ENCODE measurements around the gene CUL9. TPM values are rescaled to one million over a fixed set of nuclear protein-coding genes. Genes with fewer than 3 reads are reported as not detected.

The CUL9 gene
- total and polyA plus RNA-seq, 8 donors = 11.3 to 99.3 (median 15.1) TPM

DNA sequence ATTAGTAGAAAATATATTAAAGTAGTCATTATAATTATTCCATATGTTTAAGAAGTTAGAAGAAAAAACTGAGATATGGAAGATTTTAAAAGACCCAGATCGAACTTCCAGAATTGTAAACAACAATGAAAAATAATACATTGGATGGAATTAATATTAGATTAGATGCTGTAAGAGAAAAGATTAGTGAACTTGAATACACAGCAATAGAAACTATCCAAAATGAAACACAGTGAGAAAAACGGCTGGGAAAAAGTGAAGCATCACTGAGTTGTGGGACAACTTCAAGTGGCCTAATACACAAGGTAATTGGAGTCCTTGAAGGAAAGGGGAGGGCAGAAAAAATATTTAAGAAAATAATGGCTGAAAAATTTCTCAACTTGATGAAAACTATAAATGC, 57.1 kb downstream of the CUL9 start:
- H3K4me1 ChIP-seq = no peaks in the 10 kb centered on the region
- intact Hi-C loops (cut with DNase I) = no loop called here
- DNase-seq = no peak
- no peak overlapping the region for H3K27ac ChIP-seq
- no peak overlapping the region for H3K4me3 ChIP-seq
- no peaks in the 10 kb centered on the region for H3K9me3 ChIP-seq
- no peak for ATAC-seq
- H3K36me3 ChIP-seq = no peaks in the 10 kb centered on the region
- no peak for FAIRE-seq
- WGBS, 2 donors = 54 to 60% methylated on average over 2 of the region's 2 CpGs
- TF ChIP-seq, protein P1, sequence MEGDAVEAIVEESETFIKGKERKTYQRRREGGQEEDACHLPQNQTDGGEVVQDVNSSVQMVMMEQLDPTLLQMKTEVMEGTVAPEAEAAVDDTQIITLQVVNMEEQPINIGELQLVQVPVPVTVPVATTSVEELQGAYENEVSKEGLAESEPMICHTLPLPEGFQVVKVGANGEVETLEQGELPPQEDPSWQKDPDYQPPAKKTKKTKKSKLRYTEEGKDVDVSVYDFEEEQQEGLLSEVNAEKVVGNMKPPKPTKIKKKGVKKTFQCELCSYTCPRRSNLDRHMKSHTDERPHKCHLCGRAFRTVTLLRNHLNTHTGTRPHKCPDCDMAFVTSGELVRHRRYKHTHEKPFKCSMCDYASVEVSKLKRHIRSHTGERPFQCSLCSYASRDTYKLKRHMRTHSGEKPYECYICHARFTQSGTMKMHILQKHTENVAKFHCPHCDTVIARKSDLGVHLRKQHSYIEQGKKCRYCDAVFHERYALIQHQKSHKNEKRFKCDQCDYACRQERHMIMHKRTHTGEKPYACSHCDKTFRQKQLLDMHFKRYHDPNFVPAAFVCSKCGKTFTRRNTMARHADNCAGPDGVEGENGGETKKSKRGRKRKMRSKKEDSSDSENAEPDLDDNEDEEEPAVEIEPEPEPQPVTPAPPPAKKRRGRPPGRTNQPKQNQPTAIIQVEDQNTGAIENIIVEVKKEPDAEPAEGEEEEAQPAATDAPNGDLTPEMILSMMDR (IDR thresholded peaks at IDR 0.05) = no peak
- H3K27me3 ChIP-seq = peaks cover 0 to 6% (median 0%) of the 10 kb centered on the region in 4 donors

DNA sequence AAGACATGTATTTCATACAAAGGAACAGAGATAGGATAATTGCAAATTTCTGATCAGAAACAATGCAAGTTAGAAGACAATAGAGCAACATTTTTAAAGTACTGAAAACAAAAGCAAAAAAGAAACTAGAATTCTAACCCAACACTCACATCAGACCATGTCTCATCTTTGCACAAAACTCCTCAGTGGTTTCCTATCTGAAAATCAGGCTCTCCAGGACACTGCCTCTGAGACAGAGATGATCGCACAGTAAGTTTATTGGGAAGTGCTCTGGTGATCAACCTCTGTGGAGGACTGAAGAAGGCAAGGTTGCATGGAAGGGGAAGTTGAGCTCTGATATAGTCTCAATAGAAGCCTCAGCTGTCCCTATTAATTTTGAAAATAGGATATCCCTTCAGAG, 59.0 kb downstream of the CUL9 start:
- Histone ChIP-seq H3K9me3 (no peaks in the 10 kb centered on the region), H3K4me3 (no peak overlapping the region), H3K36me3 (no peaks in the 10 kb centered on the region), H3K4me1 (no peaks in the 10 kb centered on the region), H3K27ac (no peak overlapping the region), H3K27me3 (peaks cover 0 to 6% (median 0%) of the 10 kb centered on the region in 4 donors)
- FAIRE-seq (no peak), DNase-seq (no peak), ATAC-seq (no peak)
- TF ChIP-seq, protein P1 (IDR thresholded peaks at IDR 0.05) = no peak
- 93 to 95% methylated on average over 1 of the region's 1 CpG for WGBS, 2 donors
- intact Hi-C loops (cut with DNase I) = no loop called here

DNA sequence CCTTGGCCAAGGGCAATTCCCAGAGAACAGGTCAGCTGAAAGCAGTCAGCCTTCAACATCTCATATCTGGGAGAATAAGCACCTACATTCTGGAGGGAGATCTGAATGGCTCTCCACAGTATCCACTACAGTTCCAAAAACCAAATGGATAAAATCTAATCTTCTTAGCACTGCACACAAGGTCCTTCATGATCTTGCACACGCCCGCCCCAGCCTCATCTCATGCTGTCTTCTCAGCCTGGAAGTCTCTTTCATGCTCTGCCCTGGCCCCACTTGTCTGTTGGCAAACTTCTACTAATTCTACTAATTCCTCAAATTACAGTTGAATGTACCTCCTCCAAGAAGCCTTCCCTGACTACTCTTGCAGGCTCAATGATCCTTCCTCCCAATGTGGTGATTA, 59.5 kb downstream of the CUL9 start:
- Histone ChIP-seq H3K27me3 (peaks cover 0 to 6% (median 0%) of the 10 kb centered on the region in 4 donors), H3K36me3 (no peaks in the 10 kb centered on the region), H3K4me3 (no peak overlapping the region), H3K27ac (no peak overlapping the region), H3K9me3 (no peaks in the 10 kb centered on the region), H3K4me1 (no peaks in the 10 kb centered on the region)
- TF ChIP-seq, protein P1 (IDR thresholded peaks at IDR 0.05) = no peak
- 83 to 87% methylated on average over 2 of the region's 2 CpGs for WGBS, 2 donors
- DNase-seq = no peak
- intact Hi-C loops (cut with DNase I) = no loop called here
- FAIRE-seq = no peak
- ATAC-seq = no peak

DNA sequence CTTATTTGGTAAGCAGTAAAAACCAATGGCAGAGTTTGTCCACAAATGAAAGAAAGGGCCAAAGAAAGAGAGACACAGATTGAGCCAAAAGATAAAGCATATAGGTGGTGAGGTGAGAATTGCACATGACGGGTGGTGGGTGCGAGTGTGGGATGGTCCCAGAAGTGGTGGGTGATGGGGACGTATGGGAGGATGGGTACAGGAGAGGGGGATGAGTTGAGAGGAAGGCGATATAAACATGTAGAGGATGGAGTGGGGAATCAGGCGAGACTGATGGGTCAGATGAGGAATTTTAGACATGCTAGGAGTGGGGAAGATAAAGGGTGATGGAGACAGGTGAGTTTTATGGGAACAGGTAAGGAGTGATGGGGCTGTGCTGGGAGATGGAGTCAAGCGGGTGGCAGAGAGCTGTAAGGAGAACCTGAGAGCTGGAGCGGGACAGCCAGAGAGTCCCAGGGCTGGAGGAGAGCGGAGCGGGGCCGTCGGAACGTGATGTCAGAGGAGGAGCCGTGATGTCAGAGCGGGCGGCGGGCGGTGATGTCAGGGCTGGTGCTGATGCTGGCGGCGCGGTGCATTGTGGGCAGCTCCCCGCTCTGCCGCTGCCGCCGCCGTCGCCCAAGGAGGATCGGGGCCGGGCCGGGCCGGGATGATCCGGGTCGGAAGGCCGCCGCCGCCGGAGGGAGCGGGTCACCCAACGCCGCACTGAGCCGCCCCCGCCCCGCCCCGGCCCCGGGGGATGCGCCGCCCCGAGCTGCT, 61.1 kb downstream of the CUL9 start, which contains the start of gene TTBK1:
TSS of gene TTBK1 (plus strand) at position 574 of the 756 bp plus-strand sequence. CDS start 3,180 bp downstream, outside the sequence.
- FAIRE-seq = no peak
- Histone ChIP-seq H3K27me3 (peaks cover 0 to 6% (median 0%) of the 10 kb centered on the region in 4 donors), H3K4me3 (no peak within 1 kb of the TSS), H3K9me3 (no peaks in the 10 kb centered on the region), H3K4me1 (no peaks in the 10 kb centered on the region), H3K27ac (no peak within 1 kb of the TSS), H3K36me3 (no peaks in the 10 kb centered on the region)
- TF ChIP-seq, protein P1 (IDR thresholded peaks at IDR 0.05) = no peak
- 10 to 28% methylated on average over 13 to 47 of the region's 47 CpGs for WGBS, 2 donors
- intact Hi-C loops (cut with DNase I) = no loop called here
- ATAC-seq = no peak
- DNase-seq = peak in 1 of 6 donors; percentile 24
